ENCODE measurements around the gene MYO1E. TPM values are rescaled to one million over a fixed set of nuclear protein-coding genes. Genes with fewer than 3 reads are reported as not detected.

Gene MYO1E
- total and polyA plus RNA-seq, 5 donors = 8.4 to 28.5 (median 23.1) TPM

DNA sequence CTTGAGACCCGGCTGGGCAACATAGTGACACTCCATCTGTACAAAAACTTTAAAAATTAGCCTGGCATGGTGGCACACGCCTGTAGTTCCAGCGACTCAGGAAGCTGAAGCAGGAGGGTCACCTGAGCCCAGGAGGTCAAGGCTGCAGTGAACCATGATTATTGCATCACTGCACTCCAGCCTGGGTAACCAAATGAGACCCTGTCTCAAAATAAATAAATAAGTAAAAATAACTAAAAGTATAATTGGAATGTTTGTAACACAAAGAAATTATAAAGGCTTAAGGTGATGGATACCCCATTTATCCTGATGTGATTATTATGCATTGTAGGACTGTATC, 38.6 kb downstream of the MYO1E start:
- Histone ChIP-seq H3K27me3 (ENCODE audit: control insufficient read depth, insufficient read depth) (no peaks in the 10 kb centered on the region), H3K9me3 (ENCODE audit: control insufficient read depth, low read length) (no peaks in the 10 kb centered on the region), H3K4me3 (ENCODE audit: low read length) (no peak overlapping the region), H3K27ac (ENCODE audit: low read length) (no peak overlapping the region), H3K4me1 (ENCODE audit: control insufficient read depth, insufficient read depth, low read length) (peaks cover 3% of the 10 kb centered on the region)
- ATAC-seq (no peak), DNase-seq (no peak)
- intact Hi-C loops (cut with DNase I) = no loop called here
- WGBS = 81% methylated on average over 3 of the region's 3 CpGs

DNA sequence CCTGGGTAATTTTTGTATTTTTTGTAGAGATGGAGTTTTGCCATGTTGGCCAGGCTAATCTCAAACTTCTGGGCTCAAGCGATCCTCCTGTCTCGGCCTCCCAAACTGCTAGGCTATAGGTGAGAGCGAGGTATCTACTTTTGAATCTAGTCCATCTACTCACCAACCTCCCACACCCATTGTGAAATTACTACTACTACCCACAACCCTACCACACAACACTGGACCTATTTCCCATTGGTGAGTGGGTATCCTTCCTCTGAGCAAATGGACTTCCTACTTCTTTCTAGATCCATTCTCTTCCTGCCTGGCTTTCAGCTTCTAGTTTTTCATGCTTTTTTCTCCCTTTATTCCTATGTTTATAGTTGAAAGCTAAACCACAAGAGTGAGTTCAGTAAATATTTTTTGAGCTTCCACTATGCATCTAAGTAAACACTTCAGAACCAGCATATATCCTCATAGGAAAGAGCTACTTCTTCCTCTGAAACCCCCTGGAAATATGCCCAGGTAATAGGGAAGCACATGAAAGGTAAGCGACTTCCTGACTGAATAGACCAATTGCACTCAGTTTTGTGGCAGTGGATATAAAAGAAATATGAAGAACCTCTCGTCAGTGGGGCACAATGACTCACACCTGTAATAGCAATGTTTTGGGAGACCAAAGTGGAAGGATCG, 39.1 kb downstream of the MYO1E start:
- DNase-seq (no peak), ATAC-seq (no peak)
- H3K27ac ChIP-seq (ENCODE audit: low read length) = no peak overlapping the region
- no peaks in the 10 kb centered on the region for H3K27me3 ChIP-seq (ENCODE audit: control insufficient read depth, insufficient read depth)
- H3K4me3 ChIP-seq (ENCODE audit: low read length) = no peak overlapping the region
- no peaks in the 10 kb centered on the region for H3K9me3 ChIP-seq (ENCODE audit: control insufficient read depth, low read length)
- intact Hi-C loops (cut with DNase I) = no loop called here
- peaks cover 3% of the 10 kb centered on the region for H3K4me1 ChIP-seq (ENCODE audit: control insufficient read depth, insufficient read depth, low read length)
- 87% methylated on average over 6 of the region's 6 CpGs for WGBS

DNA sequence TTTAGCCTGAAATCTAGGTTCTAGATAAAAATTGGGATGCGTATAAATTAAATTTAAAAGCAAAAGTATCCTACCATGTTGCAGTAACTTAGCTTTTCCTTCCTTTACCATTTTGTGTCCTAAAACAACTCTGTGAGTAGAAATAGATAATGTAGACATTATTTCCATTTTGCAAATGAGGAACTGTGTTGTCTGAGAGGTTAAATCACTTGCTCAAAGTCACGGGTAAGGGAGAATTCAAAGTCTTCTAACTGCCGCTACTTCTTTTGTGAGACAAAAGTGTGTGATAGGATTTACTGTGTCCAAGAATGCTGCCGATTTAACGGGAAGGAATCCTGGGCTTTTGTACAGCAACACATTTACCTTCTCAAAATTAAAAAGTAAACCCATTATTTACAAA, 40.7 kb downstream of the MYO1E start:
- H3K27me3 ChIP-seq (ENCODE audit: control insufficient read depth, insufficient read depth) = no peaks in the 10 kb centered on the region
- no peaks in the 10 kb centered on the region for H3K4me1 ChIP-seq (ENCODE audit: control insufficient read depth, insufficient read depth, low read length)
- 89% methylated on average over 5 of the region's 5 CpGs for WGBS
- H3K4me3 ChIP-seq (ENCODE audit: low read length) = no peak overlapping the region
- ATAC-seq (no peak), DNase-seq (no peak)
- H3K27ac ChIP-seq (ENCODE audit: low read length) = no peak overlapping the region
- H3K9me3 ChIP-seq (ENCODE audit: control insufficient read depth, low read length) = no peaks in the 10 kb centered on the region
- intact Hi-C loops (cut with DNase I) = no loop called here

DNA sequence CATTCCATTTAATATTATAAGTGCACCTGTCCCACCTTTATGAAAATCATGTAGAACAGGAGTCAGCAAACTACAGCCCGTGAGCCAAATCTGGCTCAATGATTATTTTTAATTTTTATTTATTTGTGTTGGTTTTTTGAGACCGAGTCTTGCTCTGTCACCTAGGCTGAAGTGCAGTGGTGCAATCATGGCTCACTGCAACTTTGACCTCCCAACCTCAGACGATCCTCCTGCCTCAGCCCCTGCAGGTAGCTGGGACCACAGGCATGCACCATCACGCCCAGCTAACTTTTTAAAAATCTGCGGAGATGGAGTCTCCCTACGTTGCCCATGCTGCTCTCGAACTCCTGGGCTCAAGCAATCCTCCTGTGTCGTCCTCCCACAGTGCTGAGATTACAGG, 42.0 kb downstream of the MYO1E start:
- no peak for ATAC-seq
- Histone ChIP-seq H3K27me3 (ENCODE audit: control insufficient read depth, insufficient read depth) (no peaks in the 10 kb centered on the region), H3K27ac (ENCODE audit: low read length) (no peak overlapping the region), H3K9me3 (ENCODE audit: control insufficient read depth, low read length) (no peaks in the 10 kb centered on the region), H3K4me1 (ENCODE audit: control insufficient read depth, insufficient read depth, low read length) (no peaks in the 10 kb centered on the region), H3K4me3 (ENCODE audit: low read length) (no peak overlapping the region)
- DNase-seq = no peak
- intact Hi-C loops (cut with DNase I) = no loop called here
- 95% methylated on average over 8 of the region's 8 CpGs for WGBS

DNA sequence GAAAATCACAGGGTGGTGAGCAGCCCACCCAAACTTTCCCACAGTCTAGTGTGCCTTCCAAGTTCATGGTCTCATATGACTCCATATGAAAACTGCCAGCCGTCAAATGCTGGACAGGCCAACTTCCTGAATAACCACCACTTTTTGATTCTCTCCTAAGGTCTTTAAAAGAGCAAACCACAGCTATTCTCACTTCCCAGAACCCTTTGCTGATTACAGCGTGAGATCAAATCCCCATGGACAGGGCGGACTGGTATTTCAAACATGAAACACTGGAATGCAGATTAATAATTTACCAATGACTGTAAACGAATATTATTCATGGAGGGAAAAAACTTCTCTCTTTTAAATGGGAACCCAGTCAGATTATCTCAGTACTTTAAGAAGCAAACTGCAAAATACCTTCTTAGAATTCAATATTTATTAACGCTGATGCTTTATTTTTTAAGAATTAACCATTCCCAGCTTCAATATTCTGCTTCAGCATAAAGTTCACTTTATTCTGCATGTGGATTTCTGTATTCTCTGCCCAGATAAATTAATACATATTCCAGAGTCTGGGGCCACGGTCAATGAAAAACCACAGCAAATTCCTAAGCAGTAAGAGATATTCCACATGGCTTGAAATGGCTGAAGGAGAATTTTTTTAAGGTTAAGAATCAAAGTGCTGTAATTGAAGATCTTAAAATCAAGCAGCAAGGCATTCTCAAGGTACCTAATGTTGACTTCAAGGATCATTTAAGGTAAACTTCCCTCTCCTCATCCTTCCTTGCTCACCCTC, 42.9 kb downstream of the MYO1E start:
- Histone ChIP-seq H3K9me3 (ENCODE audit: control insufficient read depth, low read length) (no peaks in the 10 kb centered on the region), H3K27me3 (ENCODE audit: control insufficient read depth, insufficient read depth) (no peaks in the 10 kb centered on the region), H3K4me1 (ENCODE audit: control insufficient read depth, insufficient read depth, low read length) (no peaks in the 10 kb centered on the region), H3K4me3 (ENCODE audit: low read length) (no peak overlapping the region), H3K27ac (ENCODE audit: low read length) (no peak overlapping the region)
- ATAC-seq (peak; percentile 49 to 67), DNase-seq (peak in 1 of 3 donors; percentile 21)
- 56% methylated on average over 6 of the region's 6 CpGs for WGBS
- intact Hi-C loops (cut with DNase I) = no loop called here

DNA sequence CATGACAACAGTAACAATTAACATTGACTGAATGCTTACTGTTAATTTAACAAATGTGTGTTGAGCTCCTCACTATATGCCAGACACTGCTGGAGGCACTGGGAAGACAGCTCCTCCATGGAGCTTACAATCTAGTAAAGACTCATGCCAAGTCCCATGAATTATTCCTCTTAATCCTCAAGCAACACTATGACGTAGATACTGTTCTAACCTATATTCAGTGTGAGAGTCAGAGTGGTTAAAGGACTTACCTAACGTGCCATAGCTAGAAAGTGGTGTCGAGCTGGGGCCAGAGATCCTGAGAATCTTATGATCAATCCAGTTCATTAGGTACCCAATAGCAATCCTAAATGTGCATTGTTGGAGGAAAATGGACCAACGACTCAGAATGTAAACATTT, 43.6 kb downstream of the MYO1E start:
- ATAC-seq (no peak), DNase-seq (no peak)
- intact Hi-C loops (cut with DNase I) = no loop called here
- no peaks in the 10 kb centered on the region for H3K9me3 ChIP-seq (ENCODE audit: control insufficient read depth, low read length)
- no peaks in the 10 kb centered on the region for H3K27me3 ChIP-seq (ENCODE audit: control insufficient read depth, insufficient read depth)
- no peak overlapping the region for H3K4me3 ChIP-seq (ENCODE audit: low read length)
- H3K27ac ChIP-seq (ENCODE audit: low read length) = no peak overlapping the region
- 93% methylated on average over 4 of the region's 4 CpGs for whole genome bisulfite sequencing
- no peaks in the 10 kb centered on the region for H3K4me1 ChIP-seq (ENCODE audit: control insufficient read depth, insufficient read depth, low read length)

DNA sequence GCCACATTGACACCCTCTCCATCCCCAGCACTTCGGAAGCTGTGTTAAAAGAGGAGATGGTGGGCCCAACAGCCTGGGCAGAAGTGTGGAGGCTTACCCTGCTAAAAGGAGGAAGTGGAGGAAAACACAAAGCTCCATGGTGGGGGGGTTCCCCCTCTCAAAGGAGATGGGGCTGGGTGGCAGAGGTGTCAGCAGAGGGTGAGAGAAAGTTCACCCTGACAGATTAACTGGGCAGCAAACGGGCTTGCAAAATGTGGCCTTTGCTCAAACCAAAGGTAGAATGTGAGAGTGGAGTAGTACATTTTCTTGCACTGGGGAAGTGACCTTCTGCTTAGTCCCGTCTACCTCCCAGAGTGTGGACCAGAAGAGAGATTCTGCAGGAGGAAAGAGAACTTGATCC, 44.7 kb downstream of the MYO1E start:
- DNase-seq (no peak), ATAC-seq (no peak)
- Histone ChIP-seq H3K4me1 (ENCODE audit: control insufficient read depth, insufficient read depth, low read length) (no peaks in the 10 kb centered on the region), H3K4me3 (ENCODE audit: low read length) (no peak overlapping the region), H3K27me3 (ENCODE audit: control insufficient read depth, insufficient read depth) (no peaks in the 10 kb centered on the region), H3K27ac (ENCODE audit: low read length) (no peak overlapping the region), H3K9me3 (ENCODE audit: control insufficient read depth, low read length) (no peaks in the 10 kb centered on the region)
- intact Hi-C loops (cut with DNase I) = no loop called here
- 81% methylated on average over 3 of the region's 3 CpGs for WGBS

DNA sequence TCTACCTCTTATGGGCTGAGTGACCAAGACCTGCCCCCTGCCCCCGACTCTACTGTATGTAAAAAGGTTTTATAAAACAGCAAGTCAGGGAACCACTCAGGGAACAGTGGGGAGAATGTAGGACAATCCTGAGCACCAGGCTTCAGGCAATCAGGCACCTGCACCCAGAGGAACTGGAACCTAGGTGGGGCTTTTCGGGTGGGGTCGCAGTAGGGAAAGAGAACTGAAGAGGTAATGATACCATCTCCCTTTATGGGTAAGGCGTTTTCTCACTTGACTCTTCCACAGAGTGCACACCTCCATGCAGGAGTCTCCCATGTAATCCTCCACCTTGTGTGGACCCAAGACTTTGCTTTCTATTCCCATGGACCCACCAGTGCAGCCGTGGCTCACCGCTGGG, 45.8 kb downstream of the MYO1E start:
- intact Hi-C loops (cut with DNase I) = no loop called here
- Histone ChIP-seq H3K9me3 (ENCODE audit: control insufficient read depth, low read length) (no peaks in the 10 kb centered on the region), H3K4me1 (ENCODE audit: control insufficient read depth, insufficient read depth, low read length) (no peaks in the 10 kb centered on the region), H3K4me3 (ENCODE audit: low read length) (no peak overlapping the region), H3K27ac (ENCODE audit: low read length) (no peak overlapping the region), H3K27me3 (ENCODE audit: control insufficient read depth, insufficient read depth) (no peaks in the 10 kb centered on the region)
- ATAC-seq (no peak), DNase-seq (no peak)
- 88% methylated on average over 6 of the region's 6 CpGs for WGBS

DNA sequence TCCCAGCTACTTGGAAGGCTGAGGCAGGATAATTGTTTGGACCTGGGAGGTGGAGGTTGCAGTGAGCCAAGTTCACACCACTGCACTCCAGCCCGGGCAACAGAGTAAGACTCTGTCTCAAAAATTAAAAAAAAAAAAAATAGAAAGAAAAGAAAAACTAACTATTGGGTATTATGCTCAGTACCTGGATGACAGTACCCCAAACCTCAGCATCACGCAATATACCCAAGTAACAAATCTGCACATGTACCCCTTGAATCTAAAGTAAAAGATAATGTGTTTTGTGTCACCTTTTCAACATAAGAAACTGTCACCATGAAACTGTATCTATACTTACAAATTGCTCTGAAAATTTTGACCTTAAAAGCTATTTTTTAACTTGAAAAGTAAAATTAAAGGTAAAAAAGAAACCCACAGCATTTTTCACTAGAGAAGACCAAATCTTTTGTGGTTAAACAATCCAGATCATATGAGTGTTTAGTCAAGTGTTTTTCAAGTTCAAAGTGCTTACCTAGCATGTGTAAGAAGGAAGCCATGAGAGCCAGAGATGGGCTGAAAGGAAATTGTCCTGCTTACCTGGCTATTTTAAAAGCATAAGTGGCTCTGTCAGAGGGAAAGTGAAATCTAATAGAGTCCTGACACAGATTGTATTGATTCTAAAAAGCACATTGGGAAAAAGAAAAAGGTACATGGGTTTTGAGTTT, 50.5 kb downstream of the MYO1E start:
- intact Hi-C loops (cut with DNase I) = no loop called here
- no peak for ATAC-seq
- WGBS = 97% methylated on average over 2 of the region's 2 CpGs

DNA sequence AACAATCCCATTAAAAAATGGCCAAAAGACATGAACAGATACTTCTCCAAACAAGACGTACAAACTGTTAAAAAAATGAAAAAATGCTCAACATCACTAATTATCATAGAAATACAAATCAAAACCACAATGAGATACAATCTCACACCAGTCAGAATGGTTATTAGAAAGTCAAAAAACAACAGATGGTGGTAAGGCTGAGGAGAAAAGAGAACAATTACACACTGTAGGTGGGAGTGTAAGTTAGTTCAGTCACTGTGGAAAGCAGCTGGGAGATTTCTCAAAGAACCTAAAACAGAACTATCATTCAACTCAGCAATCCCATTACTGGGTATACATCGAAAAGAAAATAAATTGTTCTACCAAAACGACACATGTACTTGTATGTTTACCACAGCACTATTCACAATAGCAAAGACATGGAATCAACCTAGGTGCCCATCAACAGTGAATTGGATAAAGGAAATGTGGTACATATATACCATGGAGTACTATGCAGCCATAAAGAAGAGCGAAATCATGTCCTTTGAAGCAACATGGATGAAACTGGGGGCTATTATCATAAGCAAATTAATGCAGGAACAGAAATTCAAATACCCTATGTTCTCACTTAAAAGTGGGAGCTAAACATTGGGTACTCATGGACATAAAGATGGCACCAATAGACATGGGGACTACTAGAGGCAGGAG, 51.5 kb downstream of the MYO1E start:
- no peaks in the 10 kb centered on the region for H3K9me3 ChIP-seq (ENCODE audit: control insufficient read depth, low read length)
- no peaks in the 10 kb centered on the region for H3K4me1 ChIP-seq (ENCODE audit: control insufficient read depth, insufficient read depth, low read length)
- H3K27me3 ChIP-seq (ENCODE audit: control insufficient read depth, insufficient read depth) = no peaks in the 10 kb centered on the region
- ATAC-seq (no peak), DNase-seq (no peak)
- H3K4me3 ChIP-seq (ENCODE audit: low read length) = no peak overlapping the region
- WGBS = 98% methylated on average over 4 of the region's 4 CpGs
- no peak overlapping the region for H3K27ac ChIP-seq (ENCODE audit: low read length)
- intact Hi-C loops (cut with DNase I) = no loop called here

More for the DNA sequence above, 50.5 kb downstream of the MYO1E start:
- H3K4me3 ChIP-seq (ENCODE audit: low read length) = no peak overlapping the region
- no peaks in the 10 kb centered on the region for H3K9me3 ChIP-seq (ENCODE audit: control insufficient read depth, low read length)
- DNase-seq = no peak
- no peak overlapping the region for H3K27ac ChIP-seq (ENCODE audit: low read length)
- no peaks in the 10 kb centered on the region for H3K4me1 ChIP-seq (ENCODE audit: control insufficient read depth, insufficient read depth, low read length)
- H3K27me3 ChIP-seq (ENCODE audit: control insufficient read depth, insufficient read depth) = no peaks in the 10 kb centered on the region

DNA sequence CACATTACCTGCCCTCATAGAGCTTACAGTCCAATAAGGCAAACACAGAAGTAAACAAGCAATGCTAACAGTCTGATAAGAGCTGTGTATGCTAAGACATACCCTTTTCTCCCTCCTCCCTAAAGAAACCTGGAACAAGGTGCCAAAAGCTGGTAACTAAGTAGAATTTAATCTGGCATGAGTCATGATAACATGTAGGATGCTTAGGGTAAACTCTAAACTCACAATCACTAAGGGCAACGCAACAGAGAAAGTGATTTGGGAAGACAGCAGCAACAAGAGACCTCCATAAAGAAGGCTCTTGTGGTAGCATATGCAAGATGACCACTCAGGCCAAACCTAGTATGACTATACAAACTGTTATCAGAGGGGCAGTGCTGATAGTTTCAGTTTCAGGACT, 55.5 kb downstream of the MYO1E start:
- H3K4me3 ChIP-seq (ENCODE audit: low read length) = no peak overlapping the region
- no peak overlapping the region for H3K27ac ChIP-seq (ENCODE audit: low read length)
- intact Hi-C loops (cut with DNase I) = no loop called here
- H3K27me3 ChIP-seq (ENCODE audit: control insufficient read depth, insufficient read depth) = no peaks in the 10 kb centered on the region
- ATAC-seq (no peak), DNase-seq (no peak)
- 98% methylated on average over 1 of the region's 1 CpG for WGBS
- H3K4me1 ChIP-seq (ENCODE audit: control insufficient read depth, insufficient read depth, low read length) = peaks cover 6% of the 10 kb centered on the region
- no peaks in the 10 kb centered on the region for H3K9me3 ChIP-seq (ENCODE audit: control insufficient read depth, low read length)
